NCI-H226 (cell line): ENCODE results near the gene ANTKMT.
"Not testable (repeated sequence)": the region's sequence is repeated elsewhere in the genome, so short reads cannot be mapped to it uniquely, and the experiment has no call there.

ENCODE experiments used
- DNase-seq: peaks from one replicate; pipeline ENCODE4 v3.0.0-alpha.2; 2015

Gene ANTKMT

GRCh38 chr16:681746-682427 lies 39.1 kb upstream of the ANTKMT start:
- DNase-seq = peak; percentile 40

GRCh38 chr16:682493-683395 lies 38.2 kb upstream of the ANTKMT start:
- DNase-seq = no peak

DNA sequence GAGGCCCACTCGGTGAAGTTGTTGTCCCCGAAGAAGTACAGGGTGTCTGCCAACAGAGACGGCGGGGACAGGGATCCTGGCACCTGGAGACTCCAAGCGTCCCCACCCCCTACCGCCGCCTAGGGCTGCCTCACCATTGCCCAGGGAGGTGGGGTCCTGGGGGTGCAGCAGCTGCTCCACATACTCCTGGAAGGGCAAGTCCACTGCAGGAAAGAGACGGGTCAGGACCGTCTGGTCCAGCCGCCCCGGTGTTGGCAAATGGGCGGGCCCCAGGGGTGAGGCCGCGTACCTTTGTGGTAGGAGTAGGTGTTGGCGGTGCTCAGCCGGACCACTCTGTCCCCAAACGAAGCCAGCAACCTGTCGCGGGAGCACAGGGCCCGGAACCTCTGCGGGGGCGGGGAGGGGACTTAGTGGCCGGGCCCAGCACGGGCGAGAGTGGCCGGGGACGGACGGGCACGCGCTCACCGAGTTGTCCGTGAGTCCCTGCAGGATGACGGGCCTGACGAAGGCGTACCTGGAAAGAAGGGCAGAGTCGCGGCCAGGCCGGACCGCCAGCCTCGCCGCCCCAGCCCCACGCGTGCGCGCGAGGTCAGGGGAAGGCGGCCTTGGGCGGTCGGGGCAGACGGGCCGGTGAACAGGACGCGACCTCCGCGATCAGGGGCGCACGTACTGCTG lies 37.4 kb upstream of the ANTKMT start:
- DNase-seq = no peak

GRCh38 chr16:684071-684794 lies 36.7 kb upstream of the ANTKMT start, which contains the start of gene JMJD8:
JMJD8 (minus strand) TSS chr16:684334; CDS start chr16:684319, 15 bp downstream.
- DNase-seq = peak; percentile 96

DNA sequence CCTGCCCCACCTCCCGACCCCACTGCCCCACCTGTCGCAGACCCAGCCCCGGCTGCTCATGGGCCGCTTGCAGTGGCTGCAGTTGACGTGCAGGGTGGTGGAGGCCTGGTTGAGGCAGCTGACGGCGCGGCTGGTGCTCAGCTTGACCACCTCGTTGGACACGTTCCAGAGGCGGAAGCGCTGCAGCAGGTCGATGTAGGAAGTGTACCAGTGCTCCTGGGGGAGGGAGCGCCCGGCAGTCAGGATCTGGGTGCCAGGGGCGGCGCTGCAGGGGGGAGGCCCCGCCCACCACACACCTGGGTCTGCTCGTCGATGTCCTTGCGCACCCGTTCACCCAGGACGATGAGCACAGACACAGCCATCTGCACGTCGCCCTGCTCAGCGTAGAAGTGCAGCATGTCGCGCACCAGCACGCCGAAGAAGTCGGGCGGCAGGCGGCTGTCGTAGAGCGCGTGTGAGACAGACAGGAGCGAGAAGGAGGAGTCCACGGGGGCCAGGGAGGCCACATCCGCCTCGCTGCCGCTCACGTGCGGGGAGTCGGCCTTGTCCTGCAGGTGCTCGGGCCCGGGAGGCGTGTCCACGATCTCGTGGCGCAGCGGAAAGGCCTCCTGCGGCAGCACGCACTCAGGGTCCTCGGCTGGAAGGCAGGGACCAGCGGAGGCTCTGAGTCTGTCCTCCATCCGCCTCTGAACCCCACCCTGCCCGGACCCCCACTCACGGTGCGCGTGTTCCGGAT lies 35.8 kb upstream of the ANTKMT start:
- no peak for DNase-seq

GRCh38 chr16:685967-686366 lies 35.0 kb upstream of the ANTKMT start:
- DNase-seq = no peak

DNA sequence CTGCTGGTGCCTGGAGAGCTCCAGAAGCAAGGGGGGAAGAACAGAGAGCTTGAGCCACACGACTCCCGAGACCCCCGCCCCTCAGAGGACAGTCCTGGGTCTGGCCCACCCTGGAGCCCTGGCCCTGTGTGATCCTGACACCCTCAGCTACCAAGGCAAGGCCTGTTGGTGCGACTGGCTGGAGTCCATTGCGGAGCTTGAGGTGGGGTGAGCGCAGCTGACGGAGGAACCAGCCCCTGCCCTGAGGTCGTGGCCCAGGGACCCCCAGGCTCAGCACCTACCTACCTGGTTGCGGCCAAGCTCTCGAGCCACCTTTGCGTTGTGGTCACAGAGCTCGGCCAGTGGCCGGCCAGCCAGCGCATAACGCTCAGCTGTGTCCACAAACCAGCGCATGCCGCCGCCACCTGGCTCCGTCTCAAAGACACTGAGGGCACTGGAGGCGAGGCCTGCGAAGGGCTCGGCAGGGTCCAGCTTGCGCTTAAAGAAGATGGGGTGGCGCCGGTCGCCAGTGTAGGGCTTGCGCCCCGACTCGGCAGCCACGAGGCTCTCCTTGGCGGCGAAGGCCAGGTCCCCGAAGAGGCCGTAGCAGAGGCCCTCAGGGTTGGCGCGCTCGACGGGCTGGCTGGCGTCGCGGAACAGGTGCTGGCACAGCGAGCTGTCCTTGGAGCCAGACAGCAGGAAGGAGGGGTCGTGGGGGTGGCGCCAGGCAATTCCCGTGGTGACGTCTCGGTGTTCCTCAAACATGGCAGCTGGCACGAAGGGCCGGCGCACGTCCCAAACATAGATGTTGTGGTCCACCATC lies 34.3 kb upstream of the ANTKMT start:
- no peak for DNase-seq

DNA sequence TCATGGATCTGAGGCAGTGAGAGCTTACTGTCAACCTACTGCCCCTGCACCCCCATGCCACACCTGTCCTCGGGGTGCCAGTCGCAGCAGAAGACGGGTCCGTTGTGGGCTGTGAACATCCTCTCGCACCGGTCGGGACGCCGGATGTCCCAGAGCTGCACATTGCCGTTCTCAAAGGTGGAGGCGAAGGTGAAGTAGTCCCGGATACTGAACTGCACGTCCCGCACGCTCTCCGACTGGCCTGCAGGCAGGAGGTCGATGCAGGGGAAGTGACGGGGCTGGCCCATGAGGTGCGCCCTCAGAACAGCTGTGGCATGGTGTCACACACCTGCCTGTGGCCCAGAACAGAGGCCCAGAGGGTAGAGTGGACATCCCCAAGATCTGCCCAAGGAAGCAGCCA lies 33.4 kb upstream of the ANTKMT start:
- no peak for DNase-seq

GRCh38 chr16:689175-689897 lies 31.6 kb upstream of the ANTKMT start:
- no peak for DNase-seq

DNA sequence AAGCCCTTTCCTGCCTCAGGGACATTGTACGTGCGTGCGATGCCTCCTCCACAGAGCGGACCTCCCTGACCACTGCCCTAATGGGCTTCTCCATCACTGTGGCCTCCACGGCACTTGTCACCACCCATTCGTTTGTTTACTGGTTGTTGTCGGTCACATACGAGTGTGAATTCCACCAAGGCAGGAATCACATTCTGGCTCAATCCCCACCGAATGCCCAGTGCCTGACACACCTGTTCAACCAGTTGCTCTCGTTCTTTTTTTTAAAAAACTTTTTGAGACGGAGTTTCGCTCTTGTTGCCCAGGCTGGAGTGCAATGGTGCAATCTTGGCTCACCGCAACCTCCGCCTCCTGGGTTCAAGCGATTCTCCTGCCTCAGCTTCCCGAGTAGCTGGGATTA lies 29.7 kb upstream of the ANTKMT start:
- DNase-seq = not testable (repeated sequence)

- no peak for DNase-seq
These were observed 28.4 kb upstream of the ANTKMT start for GRCh38 chr16:692356-693108.

DNA sequence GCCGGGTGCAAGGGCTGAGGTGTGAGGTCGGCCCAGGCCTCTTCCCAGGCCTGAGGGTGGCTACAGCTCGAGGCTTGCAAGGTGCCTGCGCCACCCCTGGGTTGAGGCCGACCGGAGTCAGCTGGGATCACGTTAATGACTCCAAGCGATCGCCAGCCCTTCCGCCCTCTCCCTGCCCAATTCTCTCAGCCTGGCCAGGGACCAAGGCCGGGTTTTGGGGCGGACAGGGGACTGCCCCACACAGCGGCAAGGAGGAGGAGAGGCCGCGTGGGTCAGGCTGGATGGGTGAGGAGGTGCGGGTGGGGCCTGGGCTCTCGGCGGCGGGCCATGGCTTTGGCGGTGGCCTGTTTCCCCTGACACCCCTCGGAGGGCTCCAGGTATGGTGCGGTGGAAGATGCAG lies 27.6 kb upstream of the ANTKMT start:
- no peak for DNase-seq

DNA sequence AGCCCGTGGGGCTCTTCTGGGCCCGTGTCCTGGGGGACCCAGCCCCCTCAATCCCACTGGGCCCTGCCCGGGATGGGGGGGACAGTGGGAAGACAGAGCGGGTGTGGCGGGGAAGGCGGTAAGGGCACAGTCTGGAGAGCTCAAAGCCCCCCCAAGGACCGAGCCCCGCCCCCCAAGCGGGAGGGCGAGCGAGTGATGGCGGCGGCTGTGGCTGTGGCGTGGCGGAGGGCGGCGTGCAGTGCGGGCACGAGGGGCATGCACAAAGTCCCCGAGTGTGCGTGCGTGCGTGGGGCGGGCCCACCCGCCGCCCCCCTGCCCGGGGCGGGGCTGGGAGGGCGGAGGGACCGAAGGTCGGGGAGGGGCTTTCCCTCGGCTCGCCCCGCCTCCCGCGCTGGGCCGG lies 27.2 kb upstream of the ANTKMT start:
- DNase-seq = no peak

- no peak for DNase-seq
These were observed 26.6 kb upstream of the ANTKMT start for GRCh38 chr16:694187-694862.

GRCh38 chr16:694863-695354 lies 26.0 kb upstream of the ANTKMT start:
- DNase-seq = no peak

GRCh38 chr16:695355-696089 lies 25.4 kb upstream of the ANTKMT start:
- peak; percentile 81 for DNase-seq

GRCh38 chr16:698911-699671 lies 21.9 kb upstream of the ANTKMT start:
- no peak for DNase-seq
